GM21717 (cell line): ENCODE measurements around the gene CNKSR3.
"Not testable (repeated sequence)": the region's sequence is repeated elsewhere in the genome, so short reads cannot be mapped to it uniquely, and the experiment has no call there.

Source experiments
- ATAC-seq: cut with Tn5 transposase; IDR thresholded peaks from one replicate; pipeline ENCODE4 v1.9.1; 2021; ENCODE audit warnings: mild to moderate bottlenecking, moderate library complexity; ENCODE audit not compliant: unreplicated experiment

The CNKSR3 gene

GRCh38 chr6:154529957-154530356 lies 19.5 kb upstream of the CNKSR3 start:
- ATAC-seq, result no peak

- ATAC-seq, result no peak
Observed at GRCh38 chr6:154528310-154528915, 17.9 kb upstream of the CNKSR3 start.

GRCh38 chr6:154526996-154527395 lies 16.5 kb upstream of the CNKSR3 start:
- no peak for ATAC-seq

GRCh38 chr6:154522576-154522975 lies 12.1 kb upstream of the CNKSR3 start:
- ATAC-seq, result no peak

- no peak for ATAC-seq
Observed at GRCh38 chr6:154521412-154521811, 10.9 kb upstream of the CNKSR3 start.

- ATAC-seq, result no peak
Observed at GRCh38 chr6:154520280-154520679, 9.8 kb upstream of the CNKSR3 start.

- no peak for ATAC-seq
Observed at GRCh38 chr6:154518396-154518795, 7.9 kb upstream of the CNKSR3 start.

GRCh38 chr6:154516276-154516675 lies 5.8 kb upstream of the CNKSR3 start:
- ATAC-seq, result no peak

GRCh38 chr6:154515826-154516225 lies 5.3 kb upstream of the CNKSR3 start:
- ATAC-seq, result no peak

GRCh38 chr6:154515076-154515475 lies 4.6 kb upstream of the CNKSR3 start:
- ATAC-seq, result not testable (repeated sequence)

GRCh38 chr6:154514481-154514880 lies 4.0 kb upstream of the CNKSR3 start:
- ATAC-seq, result no peak

- ATAC-seq, result no peak
Observed at GRCh38 chr6:154513601-154514320, 3.3 kb upstream of the CNKSR3 start.

GRCh38 chr6:154512201-154512600 lies 1.7 kb upstream of the CNKSR3 start:
- ATAC-seq, result no peak

- no peak for ATAC-seq
Observed at GRCh38 chr6:154511791-154512190, 1.3 kb upstream of the CNKSR3 start.

GRCh38 chr6:154509421-154510143 lies 903 bp downstream of the CNKSR3 start:
- ATAC-seq, result peak; percentile 33

GRCh38 chr6:154508573-154509375 lies 1.7 kb downstream of the CNKSR3 start:
- no peak for ATAC-seq

- ATAC-seq, result no peak
Observed at GRCh38 chr6:154506991-154507898, 3.2 kb downstream of the CNKSR3 start.

GRCh38 chr6:154506582-154506981 lies 3.9 kb downstream of the CNKSR3 start:
- ATAC-seq, result no peak

- ATAC-seq, result no peak
Observed at GRCh38 chr6:154506108-154506507, 4.4 kb downstream of the CNKSR3 start.

GRCh38 chr6:154504865-154505449 lies 5.5 kb downstream of the CNKSR3 start:
- ATAC-seq, result no peak
